HG03521 (cell line): ENCODE measurements around the gene PDE4D.

Source experiments
- ATAC-seq: cut with Tn5 transposase; IDR thresholded peaks from one replicate; pipeline ENCODE4 v1.9.1; 2021; ENCODE audit warnings: mild to moderate bottlenecking, moderate library complexity; ENCODE audit not compliant: unreplicated experiment

The PDE4D gene

DNA sequence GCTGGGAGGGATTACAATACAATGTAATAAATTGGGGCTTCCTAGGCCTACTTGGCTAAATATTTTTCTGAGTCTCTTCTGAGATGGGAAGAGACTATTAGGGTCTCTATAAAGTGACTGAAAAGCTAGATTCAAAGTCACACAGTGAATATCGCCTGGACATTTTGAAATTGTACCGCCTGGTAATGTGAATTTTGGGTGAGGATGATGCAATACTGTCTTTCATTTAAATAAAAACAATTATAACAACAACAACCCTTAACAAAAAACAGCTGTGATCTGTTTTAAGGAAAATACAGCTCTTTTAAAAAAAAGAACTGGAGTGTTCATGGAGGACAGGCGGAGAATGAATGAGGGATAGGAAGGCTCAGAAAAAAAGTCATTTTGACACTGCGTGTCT is 695.6 kb downstream of the PDE4D start:
- ATAC-seq = no peak

DNA sequence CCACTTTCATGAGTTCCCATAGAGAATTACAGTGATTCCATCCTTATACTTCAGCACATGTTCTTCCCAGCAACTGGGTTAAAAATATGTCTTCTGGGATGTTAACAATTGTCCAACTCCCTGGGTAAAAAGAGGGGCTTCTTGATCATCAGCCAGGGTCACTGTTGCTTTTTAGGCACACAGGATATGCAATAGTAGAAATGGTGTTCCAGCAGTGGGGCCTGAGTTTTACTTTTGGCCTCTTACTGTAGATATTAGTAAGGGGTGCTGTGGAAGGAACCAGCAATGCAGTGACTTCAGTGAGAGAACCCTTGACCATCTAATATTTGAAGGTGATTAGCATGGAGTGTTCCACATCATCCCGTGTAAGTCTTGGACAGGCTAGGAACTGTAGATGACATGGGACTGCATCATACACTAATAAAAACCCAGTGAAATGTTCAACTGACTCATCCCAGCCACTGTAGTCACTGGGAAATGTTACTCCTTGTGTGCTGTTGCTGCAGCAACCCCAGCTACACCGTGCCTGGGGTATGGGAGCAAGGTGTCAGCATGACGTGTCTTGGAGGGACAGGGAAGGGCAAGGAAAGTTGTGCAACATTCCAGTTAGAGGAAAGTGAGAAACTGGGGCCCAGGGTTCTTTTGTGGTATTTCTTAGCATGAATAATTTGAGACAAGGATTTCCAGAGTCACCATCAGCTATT is 699.8 kb downstream of the PDE4D start:
- ATAC-seq = no peak

DNA sequence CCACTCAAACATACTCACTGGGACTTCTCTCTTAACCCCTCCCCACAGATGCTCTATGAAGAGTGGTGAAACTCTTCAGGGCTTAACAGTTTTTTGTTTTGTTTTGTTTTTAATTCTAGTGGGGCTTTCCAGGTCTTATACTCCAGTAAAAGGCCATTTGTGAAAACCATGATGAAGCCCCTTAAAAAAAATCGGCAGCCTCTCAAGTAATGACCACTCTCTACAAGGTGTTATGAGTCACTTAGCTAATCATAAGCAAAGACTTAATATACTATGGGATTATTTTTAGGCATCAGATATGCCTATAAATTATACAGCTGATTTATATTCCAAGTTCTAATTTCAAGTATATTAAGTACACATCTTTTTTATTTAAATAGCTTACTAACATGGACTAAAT is 702.8 kb downstream of the PDE4D start:
- ATAC-seq = no peak

DNA sequence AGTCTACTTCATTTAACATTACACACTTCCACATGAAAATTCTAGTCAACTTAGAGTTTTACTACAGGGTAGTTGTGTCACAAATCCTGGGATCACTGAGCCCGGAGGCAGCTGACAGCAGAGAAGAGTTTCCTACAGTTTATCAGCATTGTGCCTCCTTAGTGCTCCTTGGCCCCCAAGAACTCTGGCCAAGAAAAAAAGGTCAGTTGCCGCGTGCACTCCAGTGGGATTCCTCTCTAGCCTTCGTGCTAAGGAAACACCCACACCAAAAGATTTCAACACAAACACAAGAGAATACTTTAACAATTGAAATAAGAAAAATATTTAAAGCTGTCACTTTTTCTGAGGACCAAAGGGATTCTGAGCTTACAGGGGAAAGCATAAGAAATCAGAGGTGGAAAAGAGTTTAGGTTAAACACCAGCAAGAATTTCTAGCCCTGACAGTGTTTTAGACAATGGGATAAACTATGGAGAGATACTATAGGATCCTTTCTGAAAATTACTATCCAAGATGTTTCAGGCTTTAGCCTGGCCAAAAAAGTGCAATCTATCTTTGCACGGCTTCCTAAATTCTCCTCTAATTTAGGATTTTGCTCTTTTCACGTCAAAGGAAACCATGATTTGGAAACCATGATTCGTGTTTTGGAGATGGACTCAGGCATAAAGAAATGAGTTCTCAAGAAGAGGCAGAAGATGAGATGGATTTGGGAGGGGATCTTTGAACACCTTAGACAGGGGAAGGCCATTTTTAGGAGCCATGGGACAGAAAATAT is 703.9 kb downstream of the PDE4D start:
- ATAC-seq = no peak

DNA sequence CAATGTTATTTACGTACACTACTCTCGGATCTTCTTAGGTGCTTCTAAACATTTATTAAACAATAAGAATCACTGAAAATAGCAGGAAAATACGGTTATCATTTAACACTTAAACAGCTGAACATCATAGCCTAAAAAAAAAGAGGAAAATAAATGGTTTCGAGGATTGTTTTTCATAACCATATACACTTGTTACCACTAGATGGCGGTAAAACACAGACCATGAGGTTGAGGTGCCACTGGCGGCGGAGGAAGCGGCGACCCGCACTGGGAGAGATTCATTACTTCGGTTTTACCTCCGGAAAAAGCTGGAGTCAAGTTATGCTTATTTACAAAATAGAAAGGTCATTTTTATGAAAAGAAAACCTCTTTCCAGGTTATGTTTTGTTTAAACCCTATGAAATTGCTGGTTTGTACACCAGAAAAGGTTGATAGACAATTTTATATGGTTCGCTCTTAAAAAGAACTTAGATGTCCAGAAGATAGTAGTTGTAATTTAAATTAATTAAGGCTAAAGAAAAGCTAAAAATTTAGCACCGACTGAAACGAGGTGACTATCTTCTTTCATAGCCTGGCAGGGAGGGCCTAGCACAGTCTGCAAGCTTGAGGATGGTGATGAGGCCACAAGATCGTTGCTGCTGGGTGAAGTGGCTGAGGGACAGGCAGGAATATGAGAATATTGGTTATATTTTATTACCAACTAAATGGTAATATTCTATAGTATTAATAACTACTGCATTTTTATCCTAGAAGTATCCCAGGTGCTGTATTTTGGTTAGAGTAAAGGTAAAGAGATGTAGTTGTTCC is 704.9 kb downstream of the PDE4D start:
- peak; percentile 59 for ATAC-seq

DNA sequence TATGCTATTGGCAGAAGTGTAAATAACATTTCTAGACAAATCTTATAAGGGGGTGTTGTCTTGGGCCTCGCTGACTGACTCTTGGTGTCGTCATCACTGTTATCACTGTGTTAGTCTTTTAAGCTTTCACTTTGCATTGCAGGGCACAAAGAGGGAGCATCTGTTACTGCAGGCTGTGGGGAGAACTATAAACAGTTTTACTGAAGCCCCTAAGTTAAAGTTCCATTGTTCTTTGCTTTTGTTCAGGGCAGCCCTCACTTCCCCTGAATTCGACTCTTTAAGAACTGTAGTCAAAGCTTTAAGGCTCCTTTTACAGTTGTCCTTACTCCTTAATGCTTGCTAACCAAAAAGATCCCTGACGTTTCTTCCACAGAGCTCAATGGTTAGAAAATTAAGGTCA is 705.7 kb downstream of the PDE4D start:
- peak; percentile 40 for ATAC-seq

DNA sequence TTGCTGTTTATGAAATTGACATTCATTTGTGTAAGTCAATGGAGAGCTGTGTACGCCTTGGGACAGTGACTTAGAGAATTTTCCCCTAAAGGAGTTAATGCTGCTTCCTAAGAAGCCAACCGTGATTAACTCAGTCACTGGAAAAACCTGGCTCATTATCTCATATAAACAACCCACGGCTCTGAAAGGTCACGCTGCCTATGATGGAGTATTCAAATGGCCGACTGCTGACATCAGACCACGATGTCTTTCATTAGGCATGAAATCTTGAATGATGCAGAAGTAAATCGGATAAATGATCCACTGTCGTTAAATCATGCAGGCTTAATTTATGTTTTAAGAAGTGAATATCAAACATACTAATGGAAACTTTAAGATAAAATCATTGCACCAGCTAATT is 706.9 kb downstream of the PDE4D start:
- no peak for ATAC-seq

DNA sequence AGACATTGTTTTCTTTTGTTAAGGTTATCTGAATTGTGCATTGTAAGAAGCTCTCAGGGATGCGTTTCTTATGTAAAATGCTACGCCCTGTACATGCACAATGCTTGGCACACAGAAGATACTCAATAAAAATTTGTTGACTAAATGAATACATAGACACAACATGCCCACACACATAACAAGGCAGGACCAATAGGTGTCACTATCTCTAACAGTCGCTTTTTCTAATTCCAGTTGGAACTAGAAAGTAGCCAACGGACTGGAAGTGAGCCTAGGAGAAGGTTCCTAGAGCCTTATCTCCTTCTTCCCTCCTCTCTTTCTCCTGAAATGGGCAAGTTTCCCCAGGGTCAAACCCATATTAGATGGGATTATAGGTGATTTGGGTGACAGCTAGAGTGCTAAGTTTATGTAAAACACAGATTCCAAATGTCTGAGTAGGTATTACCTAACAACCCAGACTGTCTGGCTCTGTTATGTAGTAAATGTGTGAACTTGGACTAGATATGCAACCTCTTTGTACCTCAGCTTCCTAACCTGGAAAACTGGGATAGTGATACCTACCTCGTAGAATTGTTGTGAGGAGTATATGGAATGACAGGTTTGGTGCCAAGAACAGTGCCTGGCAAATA is 707.7 kb downstream of the PDE4D start:
- ATAC-seq = no peak

DNA sequence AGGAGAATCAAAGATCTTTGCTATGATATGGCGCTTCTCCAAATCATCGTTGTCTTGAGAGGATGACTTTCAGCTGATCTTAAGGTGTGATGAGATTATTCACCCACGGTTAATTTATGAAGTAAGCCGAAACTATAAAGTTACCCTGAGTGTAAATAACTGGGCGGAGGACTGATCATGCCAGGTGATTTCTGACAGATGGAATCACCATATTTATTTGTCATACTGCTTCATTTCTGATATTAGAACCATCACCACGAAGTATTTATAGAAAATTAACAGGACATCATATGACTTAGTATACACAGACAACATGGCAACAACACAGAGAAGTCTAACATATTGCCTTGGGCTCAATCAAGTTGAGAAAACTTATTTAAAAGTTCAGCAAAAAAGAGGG is 708.8 kb downstream of the PDE4D start:
- no peak for ATAC-seq

DNA sequence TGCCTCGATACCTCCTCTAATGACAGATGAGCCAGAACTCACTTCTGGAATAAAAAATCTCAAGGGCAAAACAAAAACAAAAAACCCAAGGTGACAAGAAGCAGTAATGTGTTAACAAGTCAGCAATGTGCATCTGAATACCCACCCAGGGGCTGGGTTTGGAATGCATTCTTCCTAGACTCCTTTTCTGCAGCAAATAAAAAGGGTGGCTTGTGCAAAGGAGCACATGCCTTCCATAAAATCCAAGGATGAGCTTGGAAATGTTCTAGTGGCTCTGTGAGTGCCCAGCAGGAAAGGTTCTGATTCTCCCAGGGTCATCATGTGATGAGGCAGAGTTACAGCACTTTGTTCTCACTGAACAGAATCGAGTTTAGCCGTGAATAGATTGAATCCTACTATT is 710.8 kb downstream of the PDE4D start:
- no peak for ATAC-seq

DNA sequence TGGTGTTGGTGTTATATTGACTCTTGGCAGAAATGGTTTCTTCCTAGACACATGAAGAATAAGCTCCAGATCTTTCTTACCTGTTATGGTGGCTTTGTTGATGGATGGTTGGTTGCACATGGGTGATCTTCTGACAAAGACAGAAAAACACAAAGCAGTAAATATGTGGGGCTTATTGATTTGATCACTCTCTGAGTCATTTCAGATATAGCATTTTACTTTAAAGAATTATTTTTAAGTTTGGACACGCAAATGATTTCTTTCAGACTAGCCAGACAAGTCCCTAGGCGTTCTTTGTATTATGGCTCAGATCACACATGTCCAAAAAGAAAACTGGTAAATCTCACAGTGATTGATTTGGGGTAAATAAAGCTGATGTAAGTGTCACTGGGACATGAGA is 713.0 kb downstream of the PDE4D start:
- ATAC-seq = peak; percentile 73

DNA sequence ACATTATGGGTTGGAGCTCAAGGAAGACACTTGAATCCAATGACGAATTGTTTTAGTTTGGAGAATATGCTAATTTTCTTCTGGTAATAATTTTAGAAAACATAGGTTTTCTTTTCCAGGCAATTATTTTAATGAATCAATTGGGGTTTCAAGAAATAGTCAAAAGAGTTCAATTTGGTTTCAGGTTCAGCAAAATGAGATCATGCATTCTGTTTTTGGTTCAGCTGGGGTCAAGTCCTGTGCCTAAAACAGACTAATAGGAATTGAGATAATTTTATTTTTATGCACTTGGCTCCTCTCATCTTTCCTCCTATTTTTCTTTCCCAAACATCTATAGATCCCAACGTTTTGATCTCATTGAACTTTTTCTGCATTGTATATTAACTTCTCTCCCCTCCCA is 713.8 kb downstream of the PDE4D start:
- no peak for ATAC-seq

DNA sequence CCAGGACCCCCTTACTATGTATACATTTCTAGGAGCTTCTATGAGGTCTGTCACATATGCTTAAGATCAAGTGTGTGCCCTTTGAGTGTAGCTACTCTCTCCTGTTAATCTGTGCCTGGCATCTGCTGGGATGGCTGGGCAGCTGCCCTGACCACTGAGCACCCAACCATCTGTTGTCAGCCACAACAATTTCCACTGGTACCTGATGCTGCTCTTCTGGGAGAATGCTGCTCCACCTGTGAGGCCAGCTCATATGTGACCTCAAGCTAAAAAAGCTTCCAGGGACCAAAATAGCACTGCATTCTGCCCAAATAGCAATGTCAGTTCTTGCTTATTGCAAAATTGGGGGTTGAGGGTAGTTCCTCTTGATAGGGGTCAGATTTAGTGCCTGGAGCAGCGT is 715.0 kb downstream of the PDE4D start:
- ATAC-seq = no peak

DNA sequence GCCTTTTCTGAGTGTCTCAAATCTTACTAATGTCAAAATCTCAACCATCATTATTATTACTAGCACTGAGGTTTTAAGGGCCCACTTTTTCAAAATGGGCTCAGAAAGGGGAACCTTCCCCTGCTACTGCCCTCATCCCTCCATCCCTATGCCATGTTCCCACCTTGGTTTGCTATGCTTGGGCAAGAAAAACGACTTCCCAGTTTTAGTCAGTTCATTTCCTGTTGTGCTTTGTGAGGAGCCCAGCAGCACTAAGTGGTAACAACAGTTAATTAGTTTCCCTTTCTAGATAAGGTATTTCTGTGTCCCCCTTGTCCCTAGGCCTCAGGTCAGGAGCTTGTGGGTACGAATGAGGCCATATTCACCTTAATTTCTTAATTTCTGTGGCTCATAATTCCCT is 715.5 kb downstream of the PDE4D start:
- no peak for ATAC-seq

DNA sequence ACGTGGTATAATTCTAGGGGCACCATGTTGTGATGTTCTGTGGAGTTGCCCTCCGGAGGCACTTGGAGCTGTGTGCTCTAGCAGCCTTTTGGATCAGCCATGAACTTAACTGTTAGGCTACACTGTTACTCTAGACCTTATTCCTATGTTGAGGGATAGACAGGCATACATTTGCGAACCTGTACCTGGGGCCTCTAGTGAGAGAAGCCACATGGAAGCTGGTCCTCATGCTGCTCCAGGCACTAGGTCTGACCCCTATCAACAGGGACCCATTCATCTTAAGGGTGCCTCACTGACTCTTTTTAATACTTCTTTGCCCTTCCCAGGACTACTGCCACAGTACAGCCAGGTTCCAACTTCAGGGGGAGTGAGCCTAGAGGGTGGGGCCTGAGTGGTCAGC is 715.9 kb downstream of the PDE4D start:
- ATAC-seq = no peak

DNA sequence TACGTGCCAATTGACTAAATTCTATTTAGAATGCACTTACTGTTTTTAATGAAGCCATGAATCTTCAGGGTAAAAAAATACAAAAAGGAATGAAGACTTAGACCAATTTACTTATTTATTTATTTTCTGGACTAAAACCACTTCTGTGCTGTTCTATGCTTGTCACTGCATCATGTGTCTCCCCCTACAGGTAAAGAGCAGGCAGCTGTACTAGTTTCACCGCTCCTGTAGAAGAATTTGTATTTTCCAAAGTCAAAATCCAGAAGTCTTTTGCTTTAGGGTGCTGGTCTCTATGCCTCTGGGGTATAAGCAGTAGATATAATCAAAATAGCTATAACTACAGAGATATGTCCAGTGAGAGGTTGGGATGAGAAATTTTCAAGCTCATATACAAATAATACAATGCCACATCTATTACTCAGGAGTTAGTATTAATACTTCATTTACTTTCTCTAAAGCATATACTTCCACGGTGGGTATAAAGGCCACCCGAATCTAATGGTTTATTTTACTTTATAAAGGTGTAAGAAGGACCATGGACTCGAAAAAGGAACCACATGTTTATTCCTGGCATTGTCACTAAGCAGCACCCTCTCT is 719.2 kb downstream of the PDE4D start:
- no peak for ATAC-seq

DNA sequence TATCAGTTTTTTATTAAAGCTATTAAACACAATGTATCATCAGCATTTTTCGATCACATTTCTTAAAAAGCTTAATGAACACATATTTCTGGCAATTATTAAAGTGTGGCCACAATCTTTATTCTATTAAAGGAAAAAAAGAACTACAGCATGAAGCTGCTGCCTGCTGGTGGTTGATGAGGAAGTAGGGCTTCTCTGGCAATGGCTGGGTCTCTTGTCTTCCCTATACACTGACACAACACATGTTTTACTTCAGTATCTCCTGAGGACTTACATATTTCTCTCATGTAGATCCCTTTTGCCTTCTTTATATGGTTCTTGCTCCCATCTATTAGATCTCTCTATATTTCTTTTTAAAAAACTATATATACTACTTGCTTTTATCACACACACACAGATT is 719.9 kb downstream of the PDE4D start:
- no peak for ATAC-seq

DNA sequence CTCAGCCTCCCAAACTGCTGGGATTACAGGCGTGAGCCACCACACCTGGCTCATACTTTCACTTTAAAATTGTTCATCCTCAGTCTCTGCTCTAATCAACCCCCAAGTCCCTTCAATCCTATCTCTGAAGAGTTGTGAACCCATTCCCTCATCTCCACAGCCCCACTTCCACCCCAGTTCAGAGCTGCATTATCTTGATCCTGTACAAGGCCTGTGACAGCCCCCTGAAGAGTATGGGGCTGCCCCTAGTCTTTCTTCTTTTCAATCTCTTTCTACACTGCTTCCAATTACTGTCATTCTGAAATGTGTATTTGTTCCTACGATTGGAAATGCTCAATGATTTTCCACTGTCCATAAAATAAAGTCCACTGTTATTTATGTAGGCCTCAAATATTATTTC is 722.4 kb downstream of the PDE4D start:
- ATAC-seq = no peak

DNA sequence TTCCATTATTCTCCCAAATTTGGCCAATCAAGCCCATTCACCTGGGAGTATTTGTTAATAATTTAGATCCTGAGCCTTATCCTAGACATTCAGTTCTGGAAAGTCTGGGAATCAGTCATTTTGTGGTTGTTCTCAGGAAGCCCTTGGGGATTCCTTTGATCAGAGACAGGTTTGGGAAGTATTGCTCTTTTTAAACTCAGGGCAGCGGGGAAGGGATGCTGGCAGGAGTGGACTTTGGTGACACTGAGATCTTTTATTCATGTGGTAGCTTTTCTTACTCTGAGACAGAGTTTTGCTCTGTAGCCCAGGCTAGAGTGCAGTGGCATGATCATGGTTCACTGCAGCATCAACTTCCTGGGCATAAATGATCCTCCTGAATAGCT is 723.8 kb downstream of the PDE4D start:
- ATAC-seq = no peak

DNA sequence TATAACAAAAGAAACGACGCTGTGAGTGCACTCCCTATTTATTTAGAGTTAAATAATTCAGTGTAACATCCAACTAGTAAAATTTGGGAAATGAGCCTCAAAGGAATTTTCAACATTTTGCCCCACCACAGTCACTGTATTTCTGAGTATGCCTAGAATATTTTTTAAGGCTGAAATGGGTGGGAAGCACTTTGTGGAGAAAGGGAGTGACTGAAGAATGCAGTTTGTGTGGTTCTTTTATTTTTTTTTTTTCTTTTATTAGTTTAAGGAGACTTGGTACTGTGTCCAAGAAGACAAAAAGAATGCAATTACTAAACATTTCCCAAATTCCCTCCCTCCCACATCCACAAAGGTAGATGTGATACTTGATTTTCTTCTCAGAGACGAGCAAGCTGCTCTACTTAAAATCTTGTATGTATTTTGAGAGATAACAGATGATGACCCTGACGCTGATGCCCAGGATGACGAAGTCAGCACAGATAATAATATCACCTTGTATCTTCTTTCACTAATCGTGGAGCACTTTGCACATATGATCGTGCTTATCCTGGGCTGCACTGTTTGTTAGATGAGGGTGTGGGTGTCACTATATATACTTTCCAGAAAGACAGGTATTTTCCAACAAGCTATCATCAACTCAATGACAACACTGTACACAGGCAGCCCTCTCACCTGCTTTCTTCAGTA is 724.3 kb downstream of the PDE4D start:
- no peak for ATAC-seq
